ENCODE results near the gene ZNF610. TPM values are rescaled to one million over a fixed set of nuclear protein-coding genes. Genes with fewer than 3 reads are reported as not detected.

ZNF610 gene
- total RNA-seq, 6 donors from 2014 or later, result 1.7 to 5.3 (median 2.7) TPM

- DNase-seq (peak; percentile 92 to 96), ATAC-seq (ENCODE audit: low FRiP score in 2 of 2) (peak; percentile 94 to 99)
- no peaks in the 10 kb centered on the region for H3K27me3 ChIP-seq
- peaks cover 10 to 20% (median 16%) of the 10 kb centered on the region in 4 donors for H3K4me1 ChIP-seq
- H3K27ac ChIP-seq, result peak within 1 kb of the TSS; percentile 69 to 85 (median 82)
- peak; percentile 85 to 91 for TF ChIP-seq POLR2AphosphoS5 (IDR thresholded peaks at IDR 0.05)
- peak in 2 of 4 donors; percentile 58 to 70 for TF ChIP-seq POLR2A (IDR thresholded peaks at IDR 0.05)
- TF ChIP-seq EP300 (IDR thresholded peaks at IDR 0.05), result no peak
- TF ChIP-seq CTCF (IDR thresholded peaks at IDR 0.05), result no peak
- peaks cover 9 to 29% (median 16%) of the 10 kb centered on the region in 4 donors for H3K36me3 ChIP-seq
- peak within 1 kb of the TSS; percentile 60 to 84 (median 68) for H3K4me3 ChIP-seq
- 1% methylated on average over 31 to 36 of the region's 36 CpGs for WGBS, 2 donors
- H3K9me3 ChIP-seq, result peaks cover 0 to 29% (median 19%) of the 10 kb centered on the region in 4 donors
Measured at GRCh38 chr19:52397310-52398080, 61.5 kb downstream of the ZNF610 start, which contains the start of gene ZNF528. Gene ZNF528 (plus strand): TSS chr19:52397849. CDS start chr19:52402014, 4,165 bp downstream.

GRCh38 chr19:52398081-52398441 lies 62.0 kb downstream of the ZNF610 start:
- peak overlapping the region; percentile 60 to 84 (median 68) for H3K4me3 ChIP-seq
- ATAC-seq (ENCODE audit: low FRiP score in 2 of 2) (peak; percentile 41 to 47), DNase-seq (no peak)
- H3K27me3 ChIP-seq, result no peaks in the 10 kb centered on the region
- WGBS, 2 donors, result 3 to 4% methylated on average over 14 of the region's 14 CpGs
- H3K4me1 ChIP-seq, result peaks cover 10 to 20% (median 16%) of the 10 kb centered on the region in 4 donors
- peaks cover 0 to 23% (median 17%) of the 10 kb centered on the region in 4 donors for H3K9me3 ChIP-seq
- TF ChIP-seq EP300 (IDR thresholded peaks at IDR 0.05) (no peak), POLR2A (IDR thresholded peaks at IDR 0.05) (no peak), POLR2AphosphoS5 (IDR thresholded peaks at IDR 0.05) (no peak), CTCF (IDR thresholded peaks at IDR 0.05) (no peak)
- peaks cover 9 to 35% (median 20%) of the 10 kb centered on the region in 4 donors for H3K36me3 ChIP-seq
- H3K27ac ChIP-seq, result peak overlapping the region; percentile 69 to 85 (median 82)

- Histone ChIP-seq H3K4me3 (no peak overlapping the region), H3K27me3 (no peaks in the 10 kb centered on the region), H3K36me3 (peaks cover 33 to 87% (median 83%) of the 10 kb centered on the region in 4 donors), H3K9me3 (peaks cover 41 to 96% (median 80%) of the 10 kb centered on the region in 4 donors), H3K4me1 (no peaks in the 10 kb centered on the region), H3K27ac (no peak overlapping the region)
- WGBS, 2 donors, result 94 to 99% methylated on average over 6 of the region's 6 CpGs
- ATAC-seq (ENCODE audit: low FRiP score in 2 of 2), result no peak
- TF ChIP-seq CTCF (IDR thresholded peaks at IDR 0.05) (no peak), POLR2AphosphoS5 (IDR thresholded peaks at IDR 0.05) (no peak), EP300 (IDR thresholded peaks at IDR 0.05) (no peak), POLR2A (IDR thresholded peaks at IDR 0.05) (no peak)
- no peak for DNase-seq
Measured at GRCh38 chr19:52410276-52410675, 74.2 kb downstream of the ZNF610 start.

GRCh38 chr19:52415711-52416110 lies 79.7 kb downstream of the ZNF610 start:
- DNase-seq (no peak), ATAC-seq (ENCODE audit: low FRiP score in 2 of 2) (no peak)
- H3K27ac ChIP-seq, result no peak overlapping the region
- 91 to 96% methylated on average over 5 of the region's 5 CpGs for WGBS, 2 donors
- peaks cover 60 to 98% (median 93%) of the 10 kb centered on the region in 4 donors for H3K9me3 ChIP-seq
- H3K27me3 ChIP-seq, result no peaks in the 10 kb centered on the region
- peaks cover 1 to 33% (median 29%) of the 10 kb centered on the region in 4 donors for H3K36me3 ChIP-seq
- H3K4me3 ChIP-seq, result no peak overlapping the region
- TF ChIP-seq CTCF (IDR thresholded peaks at IDR 0.05) (no peak), EP300 (IDR thresholded peaks at IDR 0.05) (no peak), POLR2A (IDR thresholded peaks at IDR 0.05) (no peak), POLR2AphosphoS5 (IDR thresholded peaks at IDR 0.05) (no peak)
- no peaks in the 10 kb centered on the region for H3K4me1 ChIP-seq

Small RNA genes within 50 kb of the gene (small RNA-seq; reads per million reads assigned to genes)
- gene AC010332.1, result 0 reads per million in 4 donors

Other genes starting within 250 kb of the ZNF610 start
- 10 to 100 TPM; 13.7 to 32.5 (median 17.1) TPM for gene ZNF841, start 240.5 kb upstream of the ZNF610 start, total RNA-seq
- 10 to 100 TPM in 3 of 6 donors, 1 to 10 TPM in 3; 2.2 to 19.9 (median 10.2) TPM for gene ZNF616, start 196.3 kb upstream of the ZNF610 start, total RNA-seq
- 10 to 100 TPM in 5 of 6 donors, 1 to 10 TPM in 1; 8.4 to 24.3 (median 14.7) TPM for gene ZNF836, start 164.6 kb upstream of the ZNF610 start, total RNA-seq
- 100 to 1,000 TPM in 5 of 6 donors, 10 to 100 TPM in 1; 90.1 to 214 (median 177) TPM for gene PPP2R1A, start 146.2 kb upstream of the ZNF610 start, total RNA-seq
- gene ZNF766, start 66.7 kb upstream of the ZNF610 start, total RNA-seq, result 10 to 100 TPM in 4 of 6 donors, 1 to 10 TPM in 2; 4.0 to 20.0 (median 14.7) TPM
- 10 to 100 TPM in 2 of 6 donors, 1 to 10 TPM in 4; 2.7 to 13.6 (median 8.4) TPM for gene ZNF480, start 39.1 kb upstream of the ZNF610 start, total RNA-seq
- gene ZNF880, start 33.7 kb downstream of the ZNF610 start, total RNA-seq, result 10 to 100 TPM in 5 of 6 donors, 1 to 10 TPM in 1; 9.9 to 19.4 (median 12.4) TPM
- gene ZNF528, start 61.6 kb downstream of the ZNF610 start, total RNA-seq, result 10 to 100 TPM; 10.2 to 36.7 (median 27.5) TPM
- under 1 TPM in 3 of 6 donors, not detected in 3; 0.17 to 0.55 (median 0.30) TPM for gene ZNF534, start 92.9 kb downstream of the ZNF610 start, total RNA-seq
- gene ZNF578, start 117.3 kb downstream of the ZNF610 start, total RNA-seq, result 1 to 10 TPM in 3 of 6 donors, under 1 TPM in 2, not detected in 1; 0.83 to 2.4 (median 1.0) TPM
- gene ZNF808, start 191.4 kb downstream of the ZNF610 start, total RNA-seq, result 10 to 100 TPM; 12.6 to 63.9 (median 25.3) TPM
- gene ZNF701, start 234.0 kb downstream of the ZNF610 start, total RNA-seq, result 10 to 100 TPM in 5 of 6 donors, 1 to 10 TPM in 1; 6.8 to 25.3 (median 16.0) TPM

All from upper lobe of left lung (tissue), 6 donors.